ENCODE data around the gene HAPSTR1. TPM values are rescaled to one million over a fixed set of nuclear protein-coding genes. Genes with fewer than 3 reads are reported as not detected.

The HAPSTR1 gene
- total and polyA plus RNA-seq, 2 of the 13 experiments (the other 11 are each of a cell fraction or from before 2014, with no cell fraction given): 25.2 to 83.2 TPM

DNA sequence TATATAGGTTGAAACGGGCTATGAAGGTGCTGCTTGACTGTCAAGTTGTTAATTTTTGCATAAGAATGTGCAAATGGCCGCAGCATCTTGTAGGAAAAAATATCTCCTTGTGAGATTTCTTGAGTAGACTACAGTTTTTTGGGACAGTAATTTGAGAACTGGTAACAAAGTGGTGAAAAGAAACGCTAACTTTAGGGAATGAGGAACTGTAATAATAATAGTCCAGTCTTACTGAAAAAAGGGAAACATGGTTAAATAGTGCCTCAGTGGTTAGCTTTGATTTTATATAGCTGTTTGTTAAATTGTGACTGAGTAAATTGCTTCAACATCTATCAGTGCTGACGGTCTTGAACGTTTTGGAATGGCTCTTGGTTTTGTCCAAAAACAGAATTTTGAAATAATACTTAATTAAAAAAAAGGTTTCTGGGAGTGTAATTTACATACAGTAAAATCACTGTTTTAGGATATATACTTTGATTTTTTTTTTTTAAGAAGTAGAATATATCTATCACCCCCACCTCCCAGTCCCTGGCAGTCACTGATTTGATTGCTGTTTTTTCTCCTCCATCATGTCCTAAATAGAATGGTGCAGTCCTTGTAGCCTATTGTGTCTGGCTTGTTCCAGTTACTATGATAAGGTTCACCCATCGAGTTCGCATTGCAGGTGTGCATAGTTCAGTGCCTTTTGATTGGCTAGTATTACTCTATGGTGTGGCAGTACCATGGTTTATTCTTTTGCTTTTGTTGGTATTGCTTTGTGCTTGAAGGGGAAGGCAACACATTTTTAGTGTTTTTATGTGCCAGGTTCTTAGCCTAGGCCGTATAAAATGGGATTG is 2.8 kb downstream of the HAPSTR1 start (continued):
- TF ChIP-seq, protein P1, sequence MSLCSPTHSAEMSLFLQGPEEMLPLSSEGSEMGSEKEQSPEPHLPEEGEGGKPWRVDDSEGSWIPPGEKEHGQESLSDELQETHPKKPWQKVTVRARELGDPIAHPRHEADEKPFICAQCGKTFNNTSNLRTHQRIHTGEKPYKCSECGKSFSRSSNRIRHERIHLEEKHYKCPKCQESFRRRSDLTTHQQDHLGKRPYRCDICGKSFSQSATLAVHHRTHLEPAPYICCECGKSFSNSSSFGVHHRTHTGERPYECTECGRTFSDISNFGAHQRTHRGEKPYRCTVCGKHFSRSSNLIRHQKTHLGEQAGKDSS (CRISPR knock-in tag; IDR thresholded peaks at IDR 0.05; ENCODE audit: borderline replicate concordance, low read depth): no peak
- TF ChIP-seq, protein P2, sequence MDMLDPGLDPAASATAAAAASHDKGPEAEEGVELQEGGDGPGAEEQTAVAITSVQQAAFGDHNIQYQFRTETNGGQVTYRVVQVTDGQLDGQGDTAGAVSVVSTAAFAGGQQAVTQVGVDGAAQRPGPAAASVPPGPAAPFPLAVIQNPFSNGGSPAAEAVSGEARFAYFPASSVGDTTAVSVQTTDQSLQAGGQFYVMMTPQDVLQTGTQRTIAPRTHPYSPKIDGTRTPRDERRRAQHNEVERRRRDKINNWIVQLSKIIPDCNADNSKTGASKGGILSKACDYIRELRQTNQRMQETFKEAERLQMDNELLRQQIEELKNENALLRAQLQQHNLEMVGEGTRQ (IDR thresholded peaks at IDR 0.05; ENCODE audit: low read depth, low read length): no peak
- TF ChIP-seq, protein P2 (CRISPR knock-in tag; IDR thresholded peaks at IDR 0.05; ENCODE audit: borderline replicate concordance): no peak
- TF ChIP-seq ARHGAP35 (CRISPR knock-in tag; IDR thresholded peaks at IDR 0.05; ENCODE audit: borderline replicate concordance) (no peak), CEBPB (IDR thresholded peaks at IDR 0.05; ENCODE audit: borderline replicate concordance, low read depth, low read length) (no peak), ATF1 (CRISPR knock-in tag; IDR thresholded peaks at IDR 0.05) (0 out of 2 replicates have a peak, but pooled peaks have one; percentile 1), SPEN (CRISPR knock-in tag; IDR thresholded peaks at IDR 0.05; ENCODE audit: low read depth) (no peak), CEBPG (CRISPR knock-in tag; IDR thresholded peaks at IDR 0.05) (no peak), SATB2 (CRISPR knock-in tag; IDR thresholded peaks at IDR 0.05) (no peak), EEA1 (CRISPR knock-in tag; IDR thresholded peaks at IDR 0.05; ENCODE audit: borderline replicate concordance) (no peak), ASH2L (IDR thresholded peaks at IDR 0.05; ENCODE audit: insufficient read length, low read depth, low read length) (peak; percentile 21), HMG20A (CRISPR knock-in tag; IDR thresholded peaks at IDR 0.05; ENCODE audit: borderline replicate concordance) (no peak), ZFX (CRISPR knock-in tag; IDR thresholded peaks at IDR 0.05; ENCODE audit: low read depth) (no peak), RBFOX2 (IDR thresholded peaks at IDR 0.05; ENCODE audit: low read depth, low read length) (peak; percentile 52; the same call in 1 of the 2 replicates), STAG1 (CRISPR knock-in tag; IDR thresholded peaks at IDR 0.05) (no peak), ZNF331 (CRISPR knock-in tag; IDR thresholded peaks at IDR 0.05) (0 out of 2 replicates have a peak, but pooled peaks have one; percentile 27)
- TF ChIP-seq, protein P3, sequence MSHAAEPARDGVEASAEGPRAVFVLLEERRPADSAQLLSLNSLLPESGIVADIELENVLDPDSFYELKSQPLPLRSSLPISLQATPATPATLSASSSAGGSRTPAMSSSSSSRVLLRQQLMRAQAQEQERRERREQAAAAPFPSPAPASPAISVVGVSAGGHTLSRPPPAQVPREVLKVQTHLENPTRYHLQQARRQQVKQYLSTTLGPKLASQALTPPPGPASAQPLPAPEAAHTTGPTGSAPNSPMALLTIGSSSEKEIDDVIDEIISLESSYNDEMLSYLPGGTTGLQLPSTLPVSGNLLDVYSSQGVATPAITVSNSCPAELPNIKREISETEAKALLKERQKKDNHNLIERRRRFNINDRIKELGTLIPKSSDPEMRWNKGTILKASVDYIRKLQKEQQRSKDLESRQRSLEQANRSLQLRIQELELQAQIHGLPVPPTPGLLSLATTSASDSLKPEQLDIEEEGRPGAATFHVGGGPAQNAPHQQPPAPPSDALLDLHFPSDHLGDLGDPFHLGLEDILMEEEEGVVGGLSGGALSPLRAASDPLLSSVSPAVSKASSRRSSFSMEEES (CRISPR knock-in tag; IDR thresholded peaks at IDR 0.05): no peak
- TF ChIP-seq, protein P4, sequence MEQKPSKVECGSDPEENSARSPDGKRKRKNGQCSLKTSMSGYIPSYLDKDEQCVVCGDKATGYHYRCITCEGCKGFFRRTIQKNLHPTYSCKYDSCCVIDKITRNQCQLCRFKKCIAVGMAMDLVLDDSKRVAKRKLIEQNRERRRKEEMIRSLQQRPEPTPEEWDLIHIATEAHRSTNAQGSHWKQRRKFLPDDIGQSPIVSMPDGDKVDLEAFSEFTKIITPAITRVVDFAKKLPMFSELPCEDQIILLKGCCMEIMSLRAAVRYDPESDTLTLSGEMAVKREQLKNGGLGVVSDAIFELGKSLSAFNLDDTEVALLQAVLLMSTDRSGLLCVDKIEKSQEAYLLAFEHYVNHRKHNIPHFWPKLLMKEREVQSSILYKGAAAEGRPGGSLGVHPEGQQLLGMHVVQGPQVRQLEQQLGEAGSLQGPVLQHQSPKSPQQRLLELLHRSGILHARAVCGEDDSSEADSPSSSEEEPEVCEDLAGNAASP (CRISPR knock-in tag; IDR thresholded peaks at IDR 0.05; ENCODE audit: borderline replicate concordance): 0 out of 2 replicates have a peak, but pooled peaks have one; percentile 4
- TF ChIP-seq, protein P5, sequence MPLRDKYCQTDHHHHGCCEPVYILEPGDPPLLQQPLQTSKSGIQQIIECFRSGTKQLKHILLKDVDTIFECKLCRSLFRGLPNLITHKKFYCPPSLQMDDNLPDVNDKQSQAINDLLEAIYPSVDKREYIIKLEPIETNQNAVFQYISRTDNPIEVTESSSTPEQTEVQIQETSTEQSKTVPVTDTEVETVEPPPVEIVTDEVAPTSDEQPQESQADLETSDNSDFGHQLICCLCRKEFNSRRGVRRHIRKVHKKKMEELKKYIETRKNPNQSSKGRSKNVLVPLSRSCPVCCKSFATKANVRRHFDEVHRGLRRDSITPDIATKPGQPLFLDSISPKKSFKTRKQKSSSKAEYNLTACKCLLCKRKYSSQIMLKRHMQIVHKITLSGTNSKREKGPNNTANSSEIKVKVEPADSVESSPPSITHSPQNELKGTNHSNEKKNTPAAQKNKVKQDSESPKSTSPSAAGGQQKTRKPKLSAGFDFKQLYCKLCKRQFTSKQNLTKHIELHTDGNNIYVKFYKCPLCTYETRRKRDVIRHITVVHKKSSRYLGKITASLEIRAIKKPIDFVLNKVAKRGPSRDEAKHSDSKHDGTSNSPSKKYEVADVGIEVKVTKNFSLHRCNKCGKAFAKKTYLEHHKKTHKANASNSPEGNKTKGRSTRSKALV (CRISPR knock-in tag; IDR thresholded peaks at IDR 0.05): no peak
- TF ChIP-seq, protein P6, sequence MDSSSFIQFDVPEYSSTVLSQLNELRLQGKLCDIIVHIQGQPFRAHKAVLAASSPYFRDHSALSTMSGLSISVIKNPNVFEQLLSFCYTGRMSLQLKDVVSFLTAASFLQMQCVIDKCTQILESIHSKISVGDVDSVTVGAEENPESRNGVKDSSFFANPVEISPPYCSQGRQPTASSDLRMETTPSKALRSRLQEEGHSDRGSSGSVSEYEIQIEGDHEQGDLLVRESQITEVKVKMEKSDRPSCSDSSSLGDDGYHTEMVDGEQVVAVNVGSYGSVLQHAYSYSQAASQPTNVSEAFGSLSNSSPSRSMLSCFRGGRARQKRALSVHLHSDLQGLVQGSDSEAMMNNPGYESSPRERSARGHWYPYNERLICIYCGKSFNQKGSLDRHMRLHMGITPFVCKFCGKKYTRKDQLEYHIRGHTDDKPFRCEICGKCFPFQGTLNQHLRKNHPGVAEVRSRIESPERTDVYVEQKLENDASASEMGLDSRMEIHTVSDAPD (CRISPR knock-in tag; IDR thresholded peaks at IDR 0.05): no peak
